ENCODE measurements around the gene LRRFIP1.
A peak's percentile ranks its signal among the peaks of the same experiment; 100 is the strongest.

The LRRFIP1 gene

GRCh38 chr2:237734905-237735623 lies 107.7 kb downstream of the LRRFIP1 start:
- Mint-ChIP-seq H3K4me3 (no peak overlapping the region), H3K9me3 (no peaks in the 10 kb centered on the region), H3K27ac (no peak overlapping the region), H3K27me3 (no peaks in the 10 kb centered on the region), H3K36me3 (peaks cover 8% of the 10 kb centered on the region), H3K4me1 (peaks cover 63% of the 10 kb centered on the region)

- H3K4me3 Mint-ChIP-seq: no peak overlapping the region
- peaks cover 60% of the 10 kb centered on the region for H3K4me1 Mint-ChIP-seq
- H3K36me3 Mint-ChIP-seq: peaks cover 8% of the 10 kb centered on the region
- no peak overlapping the region for H3K27ac Mint-ChIP-seq
- no peaks in the 10 kb centered on the region for H3K9me3 Mint-ChIP-seq
- H3K27me3 Mint-ChIP-seq: no peaks in the 10 kb centered on the region
Measured at GRCh38 chr2:237735798-237736197, 108.4 kb downstream of the LRRFIP1 start.

- Mint-ChIP-seq H3K4me3 (no peak overlapping the region), H3K4me1 (peaks cover 56% of the 10 kb centered on the region), H3K9me3 (no peaks in the 10 kb centered on the region), H3K27ac (no peak overlapping the region), H3K36me3 (peaks cover 4% of the 10 kb centered on the region), H3K27me3 (no peaks in the 10 kb centered on the region)
Measured at GRCh38 chr2:237736783-237737182, 109.4 kb downstream of the LRRFIP1 start.

- Mint-ChIP-seq H3K4me1 (peaks cover 54% of the 10 kb centered on the region), H3K27me3 (no peaks in the 10 kb centered on the region), H3K27ac (peak overlapping the region; percentile 77), H3K36me3 (peaks cover 4% of the 10 kb centered on the region), H3K9me3 (no peaks in the 10 kb centered on the region), H3K4me3 (no peak overlapping the region)
Measured at GRCh38 chr2:237737196-237737865, 109.9 kb downstream of the LRRFIP1 start.

- H3K4me1 Mint-ChIP-seq: peaks cover 54% of the 10 kb centered on the region
- no peaks in the 10 kb centered on the region for H3K27me3 Mint-ChIP-seq
- peaks cover 4% of the 10 kb centered on the region for H3K36me3 Mint-ChIP-seq
- H3K27ac Mint-ChIP-seq: peak overlapping the region; percentile 77
- H3K4me3 Mint-ChIP-seq: no peak overlapping the region
- no peaks in the 10 kb centered on the region for H3K9me3 Mint-ChIP-seq
Measured at GRCh38 chr2:237738255-237738654, 110.9 kb downstream of the LRRFIP1 start.

- H3K27ac Mint-ChIP-seq: no peak overlapping the region
- H3K9me3 Mint-ChIP-seq: no peaks in the 10 kb centered on the region
- H3K27me3 Mint-ChIP-seq: no peaks in the 10 kb centered on the region
- no peak overlapping the region for H3K4me3 Mint-ChIP-seq
- H3K4me1 Mint-ChIP-seq: peaks cover 56% of the 10 kb centered on the region
- H3K36me3 Mint-ChIP-seq: peaks cover 4% of the 10 kb centered on the region
Measured at GRCh38 chr2:237739101-237739500, 111.7 kb downstream of the LRRFIP1 start.

- H3K36me3 Mint-ChIP-seq: peaks cover 7% of the 10 kb centered on the region
- H3K4me1 Mint-ChIP-seq: peaks cover 56% of the 10 kb centered on the region
- no peaks in the 10 kb centered on the region for H3K27me3 Mint-ChIP-seq
Measured at GRCh38 chr2:237742191-237742590, 114.8 kb downstream of the LRRFIP1 start.

DNA sequence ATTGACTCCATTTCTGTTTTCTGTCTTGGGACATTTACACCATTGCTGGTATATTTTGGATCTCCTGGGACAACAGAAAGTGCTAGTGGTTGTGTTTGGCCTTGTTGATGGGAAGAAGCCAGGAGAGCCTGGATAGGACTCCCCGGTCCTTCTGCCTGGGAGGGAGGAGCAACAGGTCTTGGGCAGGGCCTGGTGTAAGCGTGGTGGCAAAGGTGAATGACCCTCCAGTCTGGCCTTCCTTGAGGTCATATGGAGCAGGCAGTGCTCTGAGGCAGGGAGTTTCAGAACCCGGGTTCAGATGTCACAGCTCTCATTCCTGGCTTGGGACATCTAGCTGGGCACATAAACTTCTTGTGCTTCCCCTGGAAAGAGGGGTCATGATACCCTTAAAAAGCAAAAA lies 115.2 kb downstream of the LRRFIP1 start:
- peaks cover 52% of the 10 kb centered on the region for H3K4me1 Mint-ChIP-seq
- H3K27ac Mint-ChIP-seq: peak overlapping the region; percentile 90
- H3K4me3 Mint-ChIP-seq: no peak overlapping the region
- H3K36me3 Mint-ChIP-seq: peaks cover 7% of the 10 kb centered on the region
- no peaks in the 10 kb centered on the region for H3K27me3 Mint-ChIP-seq
- H3K9me3 Mint-ChIP-seq: no peaks in the 10 kb centered on the region

More at GRCh38 chr2:237742191-237742590, 114.8 kb downstream of the LRRFIP1 start:
- H3K9me3 Mint-ChIP-seq: no peaks in the 10 kb centered on the region
- H3K4me3 Mint-ChIP-seq: no peak overlapping the region
- peak overlapping the region; percentile 41 for H3K27ac Mint-ChIP-seq

GRCh38 chr2:237743024-237743423 lies 115.6 kb downstream of the LRRFIP1 start:
- no peaks in the 10 kb centered on the region for H3K9me3 Mint-ChIP-seq
- peaks cover 48% of the 10 kb centered on the region for H3K4me1 Mint-ChIP-seq
- no peak overlapping the region for H3K4me3 Mint-ChIP-seq
- no peaks in the 10 kb centered on the region for H3K27me3 Mint-ChIP-seq
- peaks cover 4% of the 10 kb centered on the region for H3K36me3 Mint-ChIP-seq
- peak overlapping the region; percentile 90 for H3K27ac Mint-ChIP-seq

DNA sequence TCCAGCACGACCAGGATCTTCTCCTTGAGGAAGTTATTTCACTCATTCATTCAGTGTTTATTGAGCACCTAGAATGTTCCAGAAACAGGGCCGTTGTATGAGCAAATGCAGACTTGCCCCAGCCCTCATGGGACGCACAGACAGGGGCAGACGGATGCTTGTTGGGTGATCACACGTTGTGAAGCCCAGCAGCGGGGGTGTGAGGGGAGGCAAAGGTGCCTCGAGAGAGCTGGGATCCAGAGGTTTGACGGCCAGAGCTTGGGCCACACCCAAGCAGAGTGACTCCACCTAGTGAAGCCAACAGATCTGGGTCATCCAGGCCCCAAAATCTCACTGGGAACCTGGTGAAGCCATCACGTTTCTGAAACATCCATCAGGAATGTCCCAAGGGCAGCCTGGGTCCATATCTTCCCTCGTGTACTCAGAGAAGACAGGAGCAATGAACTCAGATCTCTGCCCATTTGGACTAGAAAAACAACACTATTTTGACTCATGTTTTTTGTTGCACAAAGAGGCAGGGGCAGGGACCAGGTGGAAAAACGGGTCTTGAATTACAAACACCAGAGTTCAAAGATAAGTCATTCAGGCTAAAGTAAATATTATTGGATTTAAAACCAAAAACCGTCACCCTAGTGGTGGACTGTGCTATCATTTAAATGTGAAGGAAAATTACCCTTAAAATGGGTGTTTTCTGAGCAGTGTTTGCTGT lies 116.3 kb downstream of the LRRFIP1 start:
- Mint-ChIP-seq H3K27me3 (no peaks in the 10 kb centered on the region), H3K4me3 (no peak overlapping the region), H3K27ac (peak overlapping the region; percentile 49), H3K4me1 (peaks cover 46% of the 10 kb centered on the region), H3K9me3 (no peaks in the 10 kb centered on the region), H3K36me3 (peaks cover 5% of the 10 kb centered on the region)

DNA sequence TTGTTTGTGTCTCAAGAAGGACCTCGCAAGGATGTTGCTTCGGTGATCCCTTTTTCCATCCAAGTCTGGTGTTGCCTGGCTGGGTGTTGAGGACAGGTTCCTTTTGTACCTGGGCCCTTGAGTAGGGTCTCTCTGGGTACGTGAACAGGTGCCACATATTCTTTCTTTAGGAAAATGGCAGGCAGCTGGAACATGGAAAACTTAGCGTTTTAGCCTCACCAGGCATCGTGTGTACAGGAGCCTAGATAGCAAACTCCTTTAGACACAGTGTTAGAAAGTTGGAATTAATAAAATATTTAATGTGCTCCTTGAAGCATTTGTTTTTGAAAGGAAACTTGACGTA lies 116.9 kb downstream of the LRRFIP1 start:
- H3K9me3 Mint-ChIP-seq: no peaks in the 10 kb centered on the region

DNA sequence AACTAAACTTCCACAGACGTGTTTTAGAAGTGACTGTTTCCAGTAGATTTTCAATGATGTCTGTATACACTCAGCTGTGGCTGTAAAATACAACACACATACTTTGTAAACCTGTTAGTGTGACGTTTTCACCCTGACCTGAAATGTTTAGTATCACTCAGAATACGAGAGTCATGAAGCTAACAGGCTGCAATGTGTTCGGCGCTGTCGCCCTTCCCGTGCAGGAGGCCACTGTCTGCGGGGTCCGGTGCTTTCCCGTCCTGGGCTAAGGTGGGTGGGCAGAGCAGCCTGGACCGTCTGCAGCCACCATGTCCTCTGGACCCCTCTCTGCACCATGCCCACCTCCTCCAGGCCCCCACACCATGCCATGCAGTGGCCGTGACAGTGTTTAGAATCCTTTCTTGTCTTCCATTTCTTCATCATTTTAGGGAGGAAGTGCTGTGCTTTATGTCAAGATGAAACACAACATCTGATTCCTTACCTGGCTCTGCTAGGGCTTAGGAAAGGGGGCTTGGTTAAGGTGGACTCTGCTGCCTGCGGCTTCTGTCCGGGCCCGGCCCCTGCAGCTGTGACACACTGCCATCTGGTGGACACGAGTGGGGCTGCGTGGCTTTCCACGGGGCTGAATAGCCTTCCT lies 117.3 kb downstream of the LRRFIP1 start:
- Mint-ChIP-seq H3K36me3 (peaks cover 9% of the 10 kb centered on the region), H3K27ac (peak overlapping the region; percentile 53), H3K4me1 (peaks cover 41% of the 10 kb centered on the region), H3K27me3 (no peaks in the 10 kb centered on the region), H3K9me3 (no peaks in the 10 kb centered on the region), H3K4me3 (no peak overlapping the region)

More for the DNA sequence above, 116.9 kb downstream of the LRRFIP1 start:
- H3K4me1 Mint-ChIP-seq: peaks cover 46% of the 10 kb centered on the region
- no peak overlapping the region for H3K4me3 Mint-ChIP-seq
- peaks cover 5% of the 10 kb centered on the region for H3K36me3 Mint-ChIP-seq
- H3K27ac Mint-ChIP-seq: no peak overlapping the region
- no peaks in the 10 kb centered on the region for H3K27me3 Mint-ChIP-seq

DNA sequence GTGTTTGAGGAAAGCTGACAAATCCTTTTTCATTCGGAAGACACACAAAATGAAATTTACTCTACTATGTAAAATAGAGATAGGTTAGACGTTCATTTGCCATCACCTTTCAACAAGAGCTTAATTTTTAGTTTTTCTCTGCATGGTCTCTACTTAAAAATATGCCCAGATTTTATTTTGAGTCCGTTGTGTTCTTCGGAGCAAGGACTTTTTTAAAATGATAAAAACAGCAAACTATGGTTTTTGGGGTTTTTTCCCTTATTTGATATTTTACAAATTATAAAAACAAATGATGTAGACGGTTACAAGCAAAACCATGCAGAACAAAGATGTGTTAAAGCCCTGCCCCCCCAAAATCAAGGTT lies 117.8 kb downstream of the LRRFIP1 start:
- Mint-ChIP-seq H3K9me3 (no peaks in the 10 kb centered on the region), H3K36me3 (peaks cover 11% of the 10 kb centered on the region), H3K27me3 (no peaks in the 10 kb centered on the region), H3K4me3 (no peak overlapping the region), H3K4me1 (peaks cover 38% of the 10 kb centered on the region), H3K27ac (peak overlapping the region; percentile 53)

GRCh38 chr2:237746302-237747080 lies 119.1 kb downstream of the LRRFIP1 start:
- peaks cover 30% of the 10 kb centered on the region for H3K4me1 Mint-ChIP-seq
- no peaks in the 10 kb centered on the region for H3K9me3 Mint-ChIP-seq
- no peaks in the 10 kb centered on the region for H3K27me3 Mint-ChIP-seq
- H3K36me3 Mint-ChIP-seq: peaks cover 13% of the 10 kb centered on the region
- H3K4me3 Mint-ChIP-seq: no peak overlapping the region
- H3K27ac Mint-ChIP-seq: no peak overlapping the region

GRCh38 chr2:237747189-237747588 lies 119.8 kb downstream of the LRRFIP1 start:
- Mint-ChIP-seq H3K4me1 (peaks cover 31% of the 10 kb centered on the region), H3K27ac (no peak overlapping the region)

More at GRCh38 chr2:237747189-237747588, 119.8 kb downstream of the LRRFIP1 start:
- peaks cover 16% of the 10 kb centered on the region for H3K36me3 Mint-ChIP-seq
- no peaks in the 10 kb centered on the region for H3K9me3 Mint-ChIP-seq
- no peaks in the 10 kb centered on the region for H3K27me3 Mint-ChIP-seq
- no peak overlapping the region for H3K4me3 Mint-ChIP-seq

All from activated naive CD4-positive, alpha-beta T cell treated with anti-CD3 and anti-CD28 coated beads, Interleukin-2, amount 50 U/mL, for 24 hours (primary cell).